IPS-20b (cell line): ENCODE results near the gene ATE1.
"Not testable (repeated sequence)": the region's sequence is repeated elsewhere in the genome, so short reads cannot be mapped to it uniquely, and the experiment has no call there.

ENCODE experiments used
- H3K27ac ChIP-seq: one replicate; pipeline ENCODE4 v1.5.1; 2013; ENCODE audit warnings: low read length
- H3K27me3 ChIP-seq: 2 replicates; pipeline ENCODE4 v1.6.1; 2013; ENCODE audit warnings: mild to moderate bottlenecking, low read length, inconsistent platforms; ENCODE audit not compliant: insufficient read depth
- H3K36me3 ChIP-seq: 2 replicates; pipeline ENCODE4 v1.6.1; 2013; ENCODE audit warnings: low read depth, mild to moderate bottlenecking, inconsistent platforms, low read length, moderate library complexity; ENCODE audit not compliant: insufficient read depth
- H3K4me1 ChIP-seq: 2 replicates; pipeline ENCODE4 v1.6.1; 2013; ENCODE audit warnings: mild to moderate bottlenecking, control low read depth, inconsistent platforms, low read length, moderate library complexity; ENCODE audit not compliant: insufficient read depth
- H3K4me3 ChIP-seq: 2 replicates; pipeline ENCODE4 v1.5.1; 2013; ENCODE audit warnings: mild to moderate bottlenecking, low read length, inconsistent platforms
- H3K9ac ChIP-seq: 2 replicates; pipeline ENCODE4 v1.6.1; 2013; ENCODE audit warnings: low read depth, mild to moderate bottlenecking, inconsistent platforms, low read length, moderate library complexity
- H3K9me3 ChIP-seq: 2 replicates; pipeline ENCODE4 v1.6.1; 2013; ENCODE audit warnings: mild to moderate bottlenecking, low read depth, low read length, inconsistent platforms; ENCODE audit not compliant: insufficient read depth

ATE1 gene

GRCh38 chr10:121838931-121839330, 88.9 kb downstream of the ATE1 start:
- H3K4me1 ChIP-seq, result peaks cover 7% of the 10 kb centered on the region; the same call in 1 of the 2 replicates
- no peak overlapping the region for H3K4me3 ChIP-seq
- H3K27me3 ChIP-seq, result no peaks in the 10 kb centered on the region
- peaks cover 8% of the 10 kb centered on the region; the same call in 1 of the 2 replicates for H3K36me3 ChIP-seq
- H3K27ac ChIP-seq, result no peak overlapping the region
- no peak overlapping the region for H3K9ac ChIP-seq
- H3K9me3 ChIP-seq, result no peaks in the 10 kb centered on the region

GRCh38 chr10:121838149-121838548, 89.7 kb downstream of the ATE1 start:
- no peak overlapping the region for H3K27ac ChIP-seq
- H3K27me3 ChIP-seq, result no peaks in the 10 kb centered on the region
- H3K9ac ChIP-seq, result no peak overlapping the region
- peaks cover 13% of the 10 kb centered on the region; the same call in 1 of the 2 replicates for H3K36me3 ChIP-seq
- H3K9me3 ChIP-seq, result no peaks in the 10 kb centered on the region
- H3K4me3 ChIP-seq, result no peak overlapping the region
- peaks cover 7% of the 10 kb centered on the region; the same call in 1 of the 2 replicates for H3K4me1 ChIP-seq

GRCh38 chr10:121836171-121836570, 91.7 kb downstream of the ATE1 start:
- H3K36me3 ChIP-seq, result peaks cover 13% of the 10 kb centered on the region; the same call in 1 of the 2 replicates
- no peak overlapping the region for H3K9ac ChIP-seq
- H3K4me3 ChIP-seq, result no peak overlapping the region
- H3K27me3 ChIP-seq, result no peaks in the 10 kb centered on the region
- H3K27ac ChIP-seq, result no peak overlapping the region
- no peaks in the 10 kb centered on the region for H3K9me3 ChIP-seq
- H3K4me1 ChIP-seq, result no peaks in the 10 kb centered on the region

GRCh38 chr10:121835376-121835775, 92.5 kb downstream of the ATE1 start:
- Histone ChIP-seq H3K27ac (no peak overlapping the region), H3K27me3 (no peaks in the 10 kb centered on the region), H3K9ac (no peak overlapping the region), H3K9me3 (no peaks in the 10 kb centered on the region), H3K4me3 (no peak overlapping the region), H3K36me3 (peaks cover 13% of the 10 kb centered on the region; the same call in 1 of the 2 replicates), H3K4me1 (no peaks in the 10 kb centered on the region)

GRCh38 chr10:121834757-121835156, 93.1 kb downstream of the ATE1 start:
- no peaks in the 10 kb centered on the region for H3K27me3 ChIP-seq
- no peak overlapping the region for H3K4me3 ChIP-seq
- no peaks in the 10 kb centered on the region for H3K4me1 ChIP-seq
- H3K9me3 ChIP-seq, result no peaks in the 10 kb centered on the region
- no peak overlapping the region for H3K9ac ChIP-seq
- H3K36me3 ChIP-seq, result peaks cover 13% of the 10 kb centered on the region; the same call in 1 of the 2 replicates
- H3K27ac ChIP-seq, result no peak overlapping the region

- Histone ChIP-seq H3K4me1 (no peaks in the 10 kb centered on the region), H3K27ac (no peak overlapping the region), H3K9ac (no peak overlapping the region), H3K9me3 (no peaks in the 10 kb centered on the region), H3K36me3 (peaks cover 16% of the 10 kb centered on the region), H3K27me3 (no peaks in the 10 kb centered on the region), H3K4me3 (no peak overlapping the region)
Observed at GRCh38 chr10:121833387-121833786, 94.4 kb downstream of the ATE1 start.

GRCh38 chr10:121832647-121833046, 95.2 kb downstream of the ATE1 start:
- peaks cover 23% of the 10 kb centered on the region for H3K36me3 ChIP-seq
- H3K27ac ChIP-seq, result no peak overlapping the region
- no peaks in the 10 kb centered on the region for H3K9me3 ChIP-seq
- no peak overlapping the region for H3K4me3 ChIP-seq
- H3K9ac ChIP-seq, result no peak overlapping the region
- no peaks in the 10 kb centered on the region for H3K4me1 ChIP-seq
- H3K27me3 ChIP-seq, result no peaks in the 10 kb centered on the region

GRCh38 chr10:121831777-121832176, 96.1 kb downstream of the ATE1 start:
- Histone ChIP-seq H3K9me3 (no peaks in the 10 kb centered on the region), H3K4me3 (no peak overlapping the region), H3K27me3 (no peaks in the 10 kb centered on the region)

GRCh38 chr10:121831237-121831636, 96.6 kb downstream of the ATE1 start:
- Histone ChIP-seq H3K27ac (no peak overlapping the region), H3K9me3 (no peaks in the 10 kb centered on the region)

More at GRCh38 chr10:121831777-121832176, 96.1 kb downstream of the ATE1 start:
- Histone ChIP-seq H3K36me3 (peaks cover 27% of the 10 kb centered on the region), H3K9ac (no peak overlapping the region), H3K27ac (no peak overlapping the region), H3K4me1 (no peaks in the 10 kb centered on the region)

GRCh38 chr10:121830101-121830500, 97.7 kb downstream of the ATE1 start:
- Histone ChIP-seq H3K9ac (no peak overlapping the region), H3K36me3 (peaks cover 21% of the 10 kb centered on the region), H3K27ac (no peak overlapping the region)

More at GRCh38 chr10:121831237-121831636, 96.6 kb downstream of the ATE1 start:
- H3K4me3 ChIP-seq, result no peak overlapping the region
- no peaks in the 10 kb centered on the region for H3K4me1 ChIP-seq
- no peaks in the 10 kb centered on the region for H3K27me3 ChIP-seq
- H3K36me3 ChIP-seq, result peaks cover 27% of the 10 kb centered on the region
- H3K9ac ChIP-seq, result no peak overlapping the region

GRCh38 chr10:121828045-121828444, 99.8 kb downstream of the ATE1 start:
- no peak overlapping the region for H3K27ac ChIP-seq

More at GRCh38 chr10:121830101-121830500, 97.7 kb downstream of the ATE1 start:
- Histone ChIP-seq H3K4me1 (no peaks in the 10 kb centered on the region), H3K4me3 (no peak overlapping the region), H3K9me3 (no peaks in the 10 kb centered on the region), H3K27me3 (no peaks in the 10 kb centered on the region)

GRCh38 chr10:121826773-121827172, 101.1 kb downstream of the ATE1 start:
- H3K9ac ChIP-seq, H3K4me3 ChIP-seq, H3K9me3 ChIP-seq, H3K27ac ChIP-seq, H3K4me1 ChIP-seq, H3K27me3 ChIP-seq: not testable (repeated sequence)
- H3K36me3 ChIP-seq, result peaks cover 14% of the 10 kb centered on the region

More at GRCh38 chr10:121828045-121828444, 99.8 kb downstream of the ATE1 start:
- H3K4me1 ChIP-seq, result no peaks in the 10 kb centered on the region
- H3K4me3 ChIP-seq, result no peak overlapping the region
- no peaks in the 10 kb centered on the region for H3K27me3 ChIP-seq
- no peak overlapping the region for H3K9ac ChIP-seq
- no peaks in the 10 kb centered on the region for H3K9me3 ChIP-seq
- H3K36me3 ChIP-seq, result peaks cover 14% of the 10 kb centered on the region
